ENCODE results near the gene STOML1.
A peak's percentile ranks its signal among the peaks of the same experiment; 100 is the strongest.

STOML1 gene

GRCh38 chr15:73937726-73938125 is 54.4 kb downstream of the STOML1 start:
- H3K27me3 Mint-ChIP-seq (ENCODE audit: low read depth): no peaks in the 10 kb centered on the region
- no peak overlapping the region for H3K27ac Mint-ChIP-seq
- no peaks in the 10 kb centered on the region for H3K36me3 Mint-ChIP-seq (ENCODE audit: low read depth)
- H3K4me3 Mint-ChIP-seq: no peak overlapping the region
- H3K9me3 Mint-ChIP-seq: no peaks in the 10 kb centered on the region
- TF ChIP-seq CTCF (IDR thresholded peaks at IDR 0.05; ENCODE audit: unreplicated experiment in 3 of 3): no peak
- H3K4me1 Mint-ChIP-seq: peaks cover 64% of the 10 kb centered on the region

- Mint-ChIP-seq H3K4me1 (peaks cover 60% of the 10 kb centered on the region), H3K27me3 (ENCODE audit: low read depth) (no peaks in the 10 kb centered on the region), H3K27ac (peak overlapping the region; percentile 88 to 94 (median 92)), H3K36me3 (ENCODE audit: low read depth) (no peaks in the 10 kb centered on the region), H3K9me3 (no peaks in the 10 kb centered on the region), H3K4me3 (peak overlapping the region in 1 of 3 experiments; percentile 75)
- no peak for TF ChIP-seq CTCF (IDR thresholded peaks at IDR 0.05; ENCODE audit: unreplicated experiment in 3 of 3)
These were observed 54.8 kb downstream of the STOML1 start for GRCh38 chr15:73937296-73937695.

- H3K9me3 Mint-ChIP-seq: no peaks in the 10 kb centered on the region
- no peak for TF ChIP-seq CTCF (IDR thresholded peaks at IDR 0.05; ENCODE audit: unreplicated experiment in 3 of 3)
- peaks cover 56% of the 10 kb centered on the region for H3K4me1 Mint-ChIP-seq
- no peaks in the 10 kb centered on the region for H3K36me3 Mint-ChIP-seq (ENCODE audit: low read depth)
- H3K27ac Mint-ChIP-seq: peak overlapping the region; percentile 88 to 94 (median 92)
- H3K4me3 Mint-ChIP-seq: peak overlapping the region; percentile 54 to 75 (median 55)
- no peaks in the 10 kb centered on the region for H3K27me3 Mint-ChIP-seq (ENCODE audit: low read depth)
These were observed 55.4 kb downstream of the STOML1 start for GRCh38 chr15:73936588-73937290.

GRCh38 chr15:73936181-73936580 is 55.9 kb downstream of the STOML1 start:
- Mint-ChIP-seq H3K4me1 (peaks cover 56% of the 10 kb centered on the region), H3K9me3 (no peaks in the 10 kb centered on the region), H3K27ac (peak overlapping the region; percentile 88 to 94 (median 92)), H3K27me3 (ENCODE audit: low read depth) (no peaks in the 10 kb centered on the region), H3K4me3 (peak overlapping the region; percentile 54 to 75 (median 55)), H3K36me3 (ENCODE audit: low read depth) (no peaks in the 10 kb centered on the region)
- TF ChIP-seq CTCF (IDR thresholded peaks at IDR 0.05; ENCODE audit: unreplicated experiment in 3 of 3): peak in 2 of 3 experiments; percentile 26 to 39

GRCh38 chr15:73935547-73935946 is 56.5 kb downstream of the STOML1 start:
- no peaks in the 10 kb centered on the region for H3K27me3 Mint-ChIP-seq (ENCODE audit: low read depth)
- no peak for TF ChIP-seq CTCF (IDR thresholded peaks at IDR 0.05; ENCODE audit: unreplicated experiment in 3 of 3)
- peaks cover 59% of the 10 kb centered on the region for H3K4me1 Mint-ChIP-seq
- peak overlapping the region; percentile 32 to 75 (median 54) for H3K4me3 Mint-ChIP-seq
- peak overlapping the region; percentile 88 to 94 (median 92) for H3K27ac Mint-ChIP-seq
- no peaks in the 10 kb centered on the region for H3K9me3 Mint-ChIP-seq
- no peaks in the 10 kb centered on the region for H3K36me3 Mint-ChIP-seq (ENCODE audit: low read depth)

GRCh38 chr15:73934281-73934680 is 57.8 kb downstream of the STOML1 start:
- Mint-ChIP-seq H3K36me3 (ENCODE audit: low read depth) (no peaks in the 10 kb centered on the region), H3K27ac (peak overlapping the region in 1 of 3 experiments; percentile 92), H3K27me3 (ENCODE audit: low read depth) (no peaks in the 10 kb centered on the region)

More at GRCh38 chr15:73934281-73934680, 57.8 kb downstream of the STOML1 start:
- Mint-ChIP-seq H3K4me1 (peaks cover 55% of the 10 kb centered on the region), H3K9me3 (no peaks in the 10 kb centered on the region), H3K4me3 (no peak overlapping the region)
- no peak for TF ChIP-seq CTCF (IDR thresholded peaks at IDR 0.05; ENCODE audit: unreplicated experiment in 3 of 3)

Data from nephron (organoid).